ENCODE measurements around the gene AICDA.
"Not testable (repeated sequence)": the region's sequence is repeated elsewhere in the genome, so short reads cannot be mapped to it uniquely, and the experiment has no call there.

Gene AICDA

GRCh38 chr12:8612629-8613028, at the start of gene AICDA:
Gene AICDA (minus strand): TSS chr12:8612859. CDS start chr12:8612767, 92 bp downstream.
- in situ Hi-C loops (cut with MboI; ENCODE audit: low sequenced_read_pairs), result no loop called here

DNA sequence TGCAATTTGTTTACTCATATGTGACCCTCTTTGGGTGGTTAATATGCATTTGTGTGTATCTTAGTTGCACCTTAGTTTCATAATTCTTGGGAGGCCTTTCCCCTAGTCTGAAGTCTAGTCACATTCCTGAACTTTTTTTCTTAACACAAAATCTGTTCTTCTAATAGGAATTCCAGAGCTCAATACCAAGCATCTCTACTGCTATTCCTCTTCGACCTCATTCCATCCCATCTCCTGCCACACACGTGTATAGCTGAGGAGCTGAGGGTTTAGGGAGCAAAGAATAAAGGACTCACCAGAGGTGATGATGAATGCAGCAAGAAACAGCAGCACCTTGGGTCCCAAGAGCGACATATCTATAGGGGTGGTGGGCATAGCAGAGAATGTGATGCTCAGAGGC, 49.1 kb upstream of the AICDA start:
- in situ Hi-C loops (cut with MboI; ENCODE audit: low sequenced_read_pairs), result no loop called here

- in situ Hi-C loops (cut with MboI; ENCODE audit: low sequenced_read_pairs), result no loop called here
Observed at GRCh38 chr12:8661016-8661415, 48.4 kb upstream of the AICDA start.

DNA sequence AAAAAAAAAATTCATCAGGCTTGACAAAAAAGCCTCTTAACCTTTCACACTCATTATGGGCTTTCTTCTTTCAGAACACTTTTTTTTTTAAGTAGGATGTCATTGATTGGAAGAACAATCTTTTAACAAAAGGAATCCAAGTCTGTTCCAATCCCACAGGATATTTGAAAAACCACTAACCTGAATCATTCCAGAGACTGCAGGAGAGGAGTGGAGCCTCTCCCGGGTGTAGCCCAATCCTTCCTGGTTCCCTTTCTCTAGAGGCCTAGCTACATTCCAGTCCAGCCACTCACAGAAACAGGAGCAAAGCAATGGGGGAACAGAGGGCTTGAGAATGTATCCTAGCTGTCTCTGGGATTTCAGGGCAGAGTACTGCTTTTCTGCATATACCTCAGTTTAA, 45.7 kb upstream of the AICDA start:
- in situ Hi-C loops (cut with MboI; ENCODE audit: low sequenced_read_pairs), result no loop called here

DNA sequence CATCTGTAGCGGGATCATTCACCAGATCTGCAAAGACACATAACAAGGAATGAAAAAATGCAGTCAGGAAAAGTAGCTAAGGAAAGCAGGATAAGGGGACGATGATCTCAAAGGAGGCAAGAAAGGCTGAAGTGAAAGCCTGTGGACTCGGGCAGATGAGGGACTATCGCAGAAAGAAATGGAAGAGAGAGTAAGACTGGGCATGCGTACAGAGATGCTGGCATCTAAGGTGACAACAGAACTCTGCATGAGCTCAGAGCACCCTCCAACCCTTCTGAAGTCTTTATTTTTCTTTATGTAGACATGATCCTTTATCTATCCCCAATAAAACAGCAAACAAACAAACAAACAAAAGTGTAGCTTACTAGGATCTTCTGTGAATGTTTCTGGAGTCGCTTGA, 42.8 kb upstream of the AICDA start:
- in situ Hi-C loops (cut with MboI; ENCODE audit: low sequenced_read_pairs), result no loop called here

DNA sequence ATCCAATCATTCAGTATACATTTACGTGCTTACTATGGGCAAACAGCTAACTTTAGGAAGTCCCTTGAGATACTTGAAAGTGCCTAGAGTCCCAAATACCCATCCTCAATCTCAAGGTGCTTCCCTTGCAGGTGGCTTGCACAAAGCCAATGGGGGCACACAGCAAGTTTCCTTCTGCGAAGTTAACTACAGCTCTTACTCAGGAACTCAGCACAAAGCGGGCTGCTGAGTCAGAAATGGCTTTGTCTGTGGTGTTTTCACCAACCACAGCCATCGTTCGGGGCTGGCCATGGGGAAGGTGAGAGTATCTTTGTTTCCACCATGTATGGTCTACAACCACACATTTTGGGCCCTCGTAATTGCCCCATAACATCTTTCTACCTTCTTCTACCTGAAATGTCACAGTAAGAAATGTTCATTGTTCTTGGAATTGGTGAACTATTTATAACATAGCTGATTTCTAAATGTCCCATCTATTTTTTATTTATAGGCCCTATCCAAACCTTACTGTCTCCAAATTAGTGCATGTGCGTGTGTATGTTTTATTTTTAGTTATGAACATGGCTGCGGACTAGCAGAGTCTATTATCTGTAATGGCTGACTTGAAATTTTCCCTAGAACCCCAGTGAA, 36.0 kb upstream of the AICDA start:
- in situ Hi-C loops (cut with MboI; ENCODE audit: low sequenced_read_pairs), result no loop called here

DNA sequence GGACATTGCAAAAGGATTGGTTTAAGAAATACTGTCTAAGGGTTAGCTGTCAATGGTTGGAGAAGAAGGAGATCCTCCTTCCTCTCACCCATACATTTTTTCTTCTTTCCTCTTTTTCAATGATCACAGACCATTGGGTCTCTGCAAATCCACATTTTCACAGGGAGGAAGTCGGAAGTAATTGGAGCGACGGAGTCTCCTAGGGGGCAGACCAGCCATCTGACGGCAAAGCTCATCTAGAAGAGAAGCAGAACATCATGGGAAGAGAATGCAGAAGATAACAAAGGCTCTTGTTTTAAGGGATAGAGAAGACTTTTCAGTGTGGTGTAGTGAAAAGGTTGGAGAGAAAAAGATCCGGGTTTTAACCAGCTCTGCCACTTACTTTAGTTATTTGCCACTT, 35.3 kb upstream of the AICDA start:
- in situ Hi-C loops (cut with MboI; ENCODE audit: low sequenced_read_pairs), result no loop called here

DNA sequence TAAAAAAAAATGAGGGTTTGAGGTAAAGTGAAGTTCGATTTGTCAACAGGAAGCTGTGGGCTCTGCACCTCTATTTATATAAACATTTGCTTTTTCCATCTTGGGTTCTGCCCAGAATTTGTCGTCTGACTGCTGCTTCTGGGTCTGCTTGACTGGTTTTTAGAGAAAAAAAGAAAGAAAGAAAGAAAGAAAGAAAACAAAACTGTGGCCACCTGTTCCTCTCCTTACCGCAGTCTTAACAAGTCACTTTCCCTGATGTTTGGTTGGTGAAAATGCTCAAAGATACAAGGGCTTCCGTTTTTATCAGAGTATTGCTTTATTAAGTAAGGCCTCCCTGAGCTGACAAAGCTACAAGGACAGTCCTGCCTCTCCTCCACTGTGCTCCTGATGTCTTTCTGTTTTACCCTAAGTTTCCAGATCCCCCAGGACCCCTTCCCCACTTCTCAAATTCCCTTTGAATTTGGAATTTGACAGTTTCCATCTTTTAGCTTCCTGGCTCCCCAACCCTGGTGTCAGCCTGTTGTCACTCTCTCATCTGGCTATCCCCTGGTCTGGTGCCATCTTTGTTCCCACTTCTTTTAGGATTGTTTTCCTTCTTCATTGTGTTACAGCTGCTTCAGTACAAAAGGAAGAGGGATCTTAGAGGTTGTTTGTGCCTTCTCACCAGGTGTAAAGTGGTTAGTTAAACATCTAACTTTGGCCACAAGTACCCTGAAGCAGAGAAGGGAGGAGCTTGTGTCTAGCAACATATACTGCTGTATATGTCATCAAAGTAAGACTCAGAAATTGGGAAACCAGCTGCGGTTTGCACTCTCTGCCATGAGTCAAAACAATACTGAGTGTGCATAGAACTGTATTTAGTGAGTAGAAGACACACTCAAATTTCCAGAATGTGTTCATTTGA, 31.9 kb upstream of the AICDA start:
- in situ Hi-C loops (cut with MboI; ENCODE audit: low sequenced_read_pairs), result no loop called here

GRCh38 chr12:8642775-8643174, 30.1 kb upstream of the AICDA start:
- in situ Hi-C loops (cut with MboI; ENCODE audit: low sequenced_read_pairs), result no loop called here

DNA sequence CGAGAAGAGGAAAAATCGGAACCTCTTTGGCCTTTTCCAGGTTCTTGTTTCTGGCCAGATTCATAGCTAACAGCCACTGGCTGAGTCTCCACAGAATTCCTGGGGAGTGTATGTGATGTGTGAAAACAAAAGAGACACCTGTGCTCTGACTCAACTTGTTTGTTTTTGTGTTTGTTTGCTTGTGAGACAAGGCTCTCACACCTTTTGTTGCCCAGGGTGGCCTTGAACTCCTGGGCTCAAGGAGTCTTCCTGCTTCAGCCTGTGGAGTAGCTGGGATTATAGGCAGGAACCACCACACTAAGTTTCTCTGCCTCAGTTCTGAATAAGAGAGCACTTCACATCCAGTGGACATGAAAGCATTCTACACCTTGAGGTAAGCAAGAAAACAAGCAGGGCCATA, 27.3 kb upstream of the AICDA start:
- in situ Hi-C loops (cut with MboI; ENCODE audit: low sequenced_read_pairs), result no loop called here

DNA sequence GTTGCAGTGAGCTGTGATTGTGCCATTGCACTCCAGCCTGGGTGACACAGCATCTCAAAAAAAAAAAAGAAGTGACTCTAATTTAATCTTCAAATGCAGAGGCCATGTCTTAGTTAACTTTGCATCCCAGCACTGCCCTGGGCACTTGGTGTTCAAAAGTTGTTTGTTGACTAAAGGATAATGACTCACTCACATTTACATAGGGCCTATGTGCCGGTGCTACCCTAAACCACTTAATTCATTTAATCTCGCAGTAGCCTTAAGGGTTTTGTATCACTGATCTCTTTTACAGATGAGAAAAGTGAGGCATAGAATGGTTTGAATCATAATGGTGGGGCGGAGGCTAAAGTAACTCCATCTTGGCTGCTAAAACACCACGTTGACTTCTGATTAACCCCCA, 26.3 kb upstream of the AICDA start:
- in situ Hi-C loops (cut with MboI; ENCODE audit: low sequenced_read_pairs), result no loop called here

DNA sequence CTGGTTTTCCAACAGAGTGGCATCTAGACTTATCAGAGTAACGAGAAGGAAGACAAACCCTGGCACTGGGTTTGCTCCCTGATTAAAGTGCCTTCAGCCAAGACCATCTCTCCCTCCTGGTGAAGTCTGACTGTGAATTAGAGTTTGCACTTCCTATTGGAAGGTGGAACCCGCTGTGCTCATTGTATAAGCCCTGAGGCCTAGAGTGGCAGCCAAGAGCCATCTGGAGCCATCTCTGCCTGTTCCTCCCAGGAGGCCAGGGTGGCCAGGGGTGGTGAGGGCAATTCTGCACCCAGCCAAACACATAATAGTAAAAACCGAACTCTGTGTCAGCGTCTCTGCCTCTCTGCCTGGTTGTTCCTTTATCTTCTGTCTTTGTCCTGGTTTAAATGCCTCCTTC, 25.0 kb upstream of the AICDA start:
- in situ Hi-C loops (cut with MboI; ENCODE audit: low sequenced_read_pairs), result no loop called here

GRCh38 chr12:8637244-8637643, 24.6 kb upstream of the AICDA start:
- in situ Hi-C loops (cut with MboI; ENCODE audit: low sequenced_read_pairs), result no loop called here

GRCh38 chr12:8636581-8636980, 23.9 kb upstream of the AICDA start:
- in situ Hi-C loops (cut with MboI; ENCODE audit: low sequenced_read_pairs), result no loop called here

- in situ Hi-C loops (cut with MboI; ENCODE audit: low sequenced_read_pairs), result not testable (repeated sequence)
Observed at GRCh38 chr12:8636007-8636346, 23.3 kb upstream of the AICDA start.

GRCh38 chr12:8635342-8636006, 22.8 kb upstream of the AICDA start:
- in situ Hi-C loops (cut with MboI; ENCODE audit: low sequenced_read_pairs), result not testable (repeated sequence)

- in situ Hi-C loops (cut with MboI; ENCODE audit: low sequenced_read_pairs), result no loop called here
Observed at GRCh38 chr12:8630131-8630530, 17.5 kb upstream of the AICDA start.

GRCh38 chr12:8629486-8630033, 16.9 kb upstream of the AICDA start:
- in situ Hi-C loops (cut with MboI; ENCODE audit: low sequenced_read_pairs), result no loop called here

DNA sequence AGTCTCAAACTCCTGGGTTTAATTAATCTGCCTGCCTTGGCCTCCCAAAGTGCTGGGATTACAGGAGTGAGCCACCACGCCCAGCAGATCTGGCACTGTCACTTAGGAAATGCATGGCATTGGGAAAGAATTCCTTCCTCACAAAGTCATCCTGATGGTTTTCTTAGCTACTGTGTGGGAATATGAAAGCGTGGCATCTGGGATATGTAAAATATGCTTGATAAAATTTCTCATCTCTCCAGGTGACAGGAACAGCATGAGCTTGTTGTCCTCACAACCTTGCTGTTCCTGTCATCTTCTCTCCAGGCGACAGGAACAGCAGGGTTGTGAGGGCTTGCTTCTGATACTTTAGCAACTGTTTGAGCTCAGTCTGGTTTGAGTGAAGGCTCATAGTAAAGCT, 16.1 kb upstream of the AICDA start:
- in situ Hi-C loops (cut with MboI; ENCODE audit: low sequenced_read_pairs), result no loop called here

- in situ Hi-C loops (cut with MboI; ENCODE audit: low sequenced_read_pairs), result not testable (repeated sequence)
Observed at GRCh38 chr12:8624750-8625149, 12.1 kb upstream of the AICDA start.

GRCh38 chr12:8622646-8623045, 10.0 kb upstream of the AICDA start:
- in situ Hi-C loops (cut with MboI; ENCODE audit: low sequenced_read_pairs), result no loop called here

DNA sequence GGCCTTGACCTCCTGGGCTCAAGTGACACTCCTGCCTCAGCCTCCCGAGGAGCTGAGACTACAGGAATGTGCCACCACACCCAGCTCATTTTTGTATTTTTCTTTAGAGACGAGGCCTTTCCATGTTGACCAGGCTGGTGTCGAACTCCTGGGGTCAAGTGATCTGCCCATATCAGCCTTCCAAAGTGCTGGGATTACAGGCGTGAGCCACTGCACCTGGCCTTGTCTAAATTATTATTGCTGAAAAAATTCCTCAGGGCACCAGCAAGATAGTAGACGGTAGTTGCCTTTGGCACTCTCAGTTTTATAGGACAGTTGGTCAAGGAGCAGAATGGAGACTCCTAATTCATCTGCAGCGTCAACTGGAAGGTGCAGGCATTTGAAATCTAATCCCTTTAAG, 2.5 kb upstream of the AICDA start:
- in situ Hi-C loops (cut with MboI; ENCODE audit: low sequenced_read_pairs), result no loop called here

All from HL-60/S4 treated with retinoic acid at 250 ng/mL for 4 days and 3 days (cell line).